Measurements from ENCODE around the gene STK38L. TPM values are rescaled to one million over a fixed set of nuclear protein-coding genes. Genes with fewer than 3 reads are reported as not detected.

Gene STK38L
- total and polyA plus RNA-seq, 9 of the 15 experiments (the other 6 are each of a cell fraction or from before 2014, with no cell fraction given): 2.6 to 10.7 (median 6.9) TPM

DNA sequence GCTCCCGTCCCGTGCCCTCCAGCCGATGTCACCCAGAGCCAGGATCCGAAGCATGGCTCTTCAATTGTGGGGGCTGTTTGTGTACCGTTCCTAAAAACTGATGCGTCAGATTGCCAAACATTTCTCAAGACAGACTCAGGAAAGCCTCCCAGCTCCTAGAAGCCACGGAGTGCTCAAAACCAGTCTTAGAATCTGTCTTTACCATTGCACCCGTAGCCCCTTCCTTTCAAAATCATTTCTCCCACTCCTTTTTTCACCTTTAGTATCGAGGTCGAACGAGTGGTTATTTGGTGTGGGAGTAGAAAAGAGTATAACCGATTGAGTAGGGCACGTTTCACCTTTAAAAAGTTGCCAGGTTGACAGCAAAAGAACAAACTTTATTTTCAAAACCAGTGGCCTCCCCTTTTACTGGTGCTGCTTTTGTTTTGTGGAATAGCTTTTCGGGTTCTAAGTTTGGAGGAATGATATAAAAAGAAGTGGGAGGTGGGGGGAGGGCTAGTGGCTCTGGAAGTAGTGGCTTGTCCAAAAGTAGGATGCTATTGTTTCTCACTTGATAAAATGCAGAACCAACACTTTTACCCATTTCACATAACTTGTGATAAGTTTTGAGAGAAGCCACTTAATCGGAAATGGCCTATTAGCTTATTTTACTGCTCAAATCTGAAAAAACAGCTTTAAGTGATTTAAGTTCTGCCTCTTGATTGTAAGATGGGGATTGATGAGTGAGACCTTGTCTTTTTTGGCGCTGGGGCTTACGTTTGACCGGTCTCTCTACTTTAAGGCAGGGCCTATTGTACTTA, 803 bp downstream of the STK38L start:
- Histone ChIP-seq H3K79me2 (ENCODE audit: control insufficient read depth, insufficient read depth, low read length) (no peaks in the 10 kb centered on the region), H3K27ac (ENCODE audit: extremely low read depth, low read depth, low read length) (peak overlapping the region; percentile 37), H3K4me3 (peak overlapping the region; percentile 65), H3K9me1 (ENCODE audit: control insufficient read depth, insufficient read depth, low read length) (no peaks in the 10 kb centered on the region), H3K4me2 (ENCODE audit: insufficient read depth, low read length) (peak overlapping the region; percentile 89), H3K4me1 (replicated peaks in 1 of 2; ENCODE audit: control insufficient read depth in 2 of 2, insufficient read depth in 2 of 2, low read length in 2 of 2) (peaks cover 10 to 11% of the 10 kb centered on the region in 2 experiments), H2AFZ (ENCODE audit: low read depth, low read length) (peak overlapping the region; percentile 100), H3K27me3 (ENCODE audit: control insufficient read depth in 2 of 2, insufficient read depth in 2 of 2, low read length in 2 of 2) (no peaks in the 10 kb centered on the region), H3K9me3 (replicated peaks; ENCODE audit: control insufficient read depth, insufficient read depth, low read depth, low read length) (peaks cover 2% of the 10 kb centered on the region; the same call in 1 of the 2 replicates), H4K20me1 (replicated peaks; ENCODE audit: control insufficient read depth, insufficient read depth, low read length) (no peaks in the 10 kb centered on the region), H3K9ac (ENCODE audit: insufficient read depth in 1 of 2, low read depth in 2 of 2, low read length in 2 of 2) (peak overlapping the region; percentile 73 to 92), H3K36me3 (ENCODE audit: control insufficient read depth, insufficient read depth, low read length) (no peaks in the 10 kb centered on the region)
- POLR2A ChIA-PET: interaction anchor here (0.5 to 1.2 kb wide), 4 partner anchors 11 to 252 kb away, joined by 3 read pairs; no protein-coding TSS in a partner anchor
- 17% methylated on average over 18 of the region's 18 CpGs for WGBS (ENCODE audit: insufficient coverage, low coverage, missing lambda C conversion rate)
- intact Hi-C loops (cut with micrococcal nuclease) (loop anchor here (10.0 kb wide), 1 partner anchor 230 kb away; the partner anchor contains the start of gene TM7SF3), in situ Hi-C loops (cut with MboI) (no loop called here)
- BruUV-seq (replicated peaks): TSS peak; percentile 55
- TF ChIP-seq CEBPG (CRISPR knock-in tag; IDR thresholded peaks at IDR 0.05) (no peak), CEBPG (tag; conservative IDR thresholded peaks at IDR 0.05 in 1 of 2, IDR thresholded peaks at IDR 0.05 in 1 of 2) (0 out of 4 replicates have a peak, but pooled peaks of 1 of the 2 experiments have one; percentile 4)
- TF ChIP-seq, protein P1, sequence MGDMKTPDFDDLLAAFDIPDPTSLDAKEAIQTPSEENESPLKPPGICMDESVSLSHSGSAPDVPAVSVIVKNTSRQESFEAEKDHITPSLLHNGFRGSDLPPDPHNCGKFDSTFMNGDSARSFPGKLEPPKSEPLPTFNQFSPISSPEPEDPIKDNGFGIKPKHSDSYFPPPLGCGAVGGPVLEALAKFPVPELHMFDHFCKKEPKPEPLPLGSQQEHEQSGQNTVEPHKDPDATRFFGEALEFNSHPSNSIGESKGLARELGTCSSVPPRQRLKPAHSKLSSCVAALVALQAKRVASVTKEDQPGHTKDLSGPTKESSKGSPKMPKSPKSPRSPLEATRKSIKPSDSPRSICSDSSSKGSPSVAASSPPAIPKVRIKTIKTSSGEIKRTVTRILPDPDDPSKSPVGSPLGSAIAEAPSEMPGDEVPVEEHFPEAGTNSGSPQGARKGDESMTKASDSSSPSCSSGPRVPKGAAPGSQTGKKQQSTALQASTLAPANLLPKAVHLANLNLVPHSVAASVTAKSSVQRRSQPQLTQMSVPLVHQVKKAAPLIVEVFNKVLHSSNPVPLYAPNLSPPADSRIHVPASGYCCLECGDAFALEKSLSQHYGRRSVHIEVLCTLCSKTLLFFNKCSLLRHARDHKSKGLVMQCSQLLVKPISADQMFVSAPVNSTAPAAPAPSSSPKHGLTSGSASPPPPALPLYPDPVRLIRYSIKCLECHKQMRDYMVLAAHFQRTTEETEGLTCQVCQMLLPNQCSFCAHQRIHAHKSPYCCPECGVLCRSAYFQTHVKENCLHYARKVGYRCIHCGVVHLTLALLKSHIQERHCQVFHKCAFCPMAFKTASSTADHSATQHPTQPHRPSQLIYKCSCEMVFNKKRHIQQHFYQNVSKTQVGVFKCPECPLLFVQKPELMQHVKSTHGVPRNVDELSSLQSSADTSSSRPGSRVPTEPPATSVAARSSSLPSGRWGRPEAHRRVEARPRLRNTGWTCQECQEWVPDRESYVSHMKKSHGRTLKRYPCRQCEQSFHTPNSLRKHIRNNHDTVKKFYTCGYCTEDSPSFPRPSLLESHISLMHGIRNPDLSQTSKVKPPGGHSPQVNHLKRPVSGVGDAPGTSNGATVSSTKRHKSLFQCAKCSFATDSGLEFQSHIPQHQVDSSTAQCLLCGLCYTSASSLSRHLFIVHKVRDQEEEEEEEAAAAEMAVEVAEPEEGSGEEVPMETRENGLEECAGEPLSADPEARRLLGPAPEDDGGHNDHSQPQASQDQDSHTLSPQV (IDR thresholded peaks at IDR 0.05): no peak
- TF ChIP-seq, protein P2, sequence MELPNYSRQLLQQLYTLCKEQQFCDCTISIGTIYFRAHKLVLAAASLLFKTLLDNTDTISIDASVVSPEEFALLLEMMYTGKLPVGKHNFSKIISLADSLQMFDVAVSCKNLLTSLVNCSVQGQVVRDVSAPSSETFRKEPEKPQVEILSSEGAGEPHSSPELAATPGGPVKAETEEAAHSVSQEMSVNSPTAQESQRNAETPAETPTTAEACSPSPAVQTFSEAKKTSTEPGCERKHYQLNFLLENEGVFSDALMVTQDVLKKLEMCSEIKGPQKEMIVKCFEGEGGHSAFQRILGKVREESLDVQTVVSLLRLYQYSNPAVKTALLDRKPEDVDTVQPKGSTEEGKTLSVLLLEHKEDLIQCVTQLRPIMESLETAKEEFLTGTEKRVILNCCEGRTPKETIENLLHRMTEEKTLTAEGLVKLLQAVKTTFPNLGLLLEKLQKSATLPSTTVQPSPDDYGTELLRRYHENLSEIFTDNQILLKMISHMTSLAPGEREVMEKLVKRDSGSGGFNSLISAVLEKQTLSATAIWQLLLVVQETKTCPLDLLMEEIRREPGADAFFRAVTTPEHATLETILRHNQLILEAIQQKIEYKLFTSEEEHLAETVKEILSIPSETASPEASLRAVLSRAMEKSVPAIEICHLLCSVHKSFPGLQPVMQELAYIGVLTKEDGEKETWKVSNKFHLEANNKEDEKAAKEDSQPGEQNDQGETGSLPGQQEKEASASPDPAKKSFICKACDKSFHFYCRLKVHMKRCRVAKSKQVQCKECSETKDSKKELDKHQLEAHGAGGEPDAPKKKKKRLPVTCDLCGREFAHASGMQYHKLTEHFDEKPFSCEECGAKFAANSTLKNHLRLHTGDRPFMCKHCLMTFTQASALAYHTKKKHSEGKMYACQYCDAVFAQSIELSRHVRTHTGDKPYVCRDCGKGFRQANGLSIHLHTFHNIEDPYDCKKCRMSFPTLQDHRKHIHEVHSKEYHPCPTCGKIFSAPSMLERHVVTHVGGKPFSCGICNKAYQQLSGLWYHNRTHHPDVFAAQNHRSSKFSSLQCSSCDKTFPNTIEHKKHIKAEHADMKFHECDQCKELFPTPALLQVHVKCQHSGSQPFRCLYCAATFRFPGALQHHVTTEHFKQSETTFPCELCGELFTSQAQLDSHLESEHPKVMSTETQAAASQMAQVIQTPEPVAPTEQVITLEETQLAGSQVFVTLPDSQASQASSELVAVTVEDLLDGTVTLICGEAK (IDR thresholded peaks at IDR 0.05): 0 out of 2 replicates have a peak, but pooled peaks have one; percentile 13
- TF ChIP-seq, protein P2 (CRISPR knock-in tag; IDR thresholded peaks at IDR 0.05): no peak
- ATAC-seq (no peak), FAIRE-seq (peak; percentile 37), DNase-seq (ENCODE audit: extremely low read depth in 1 of 4, low spot score in 3 of 4) (no peak)
- CTCF ChIA-PET (ENCODE audit: low intra/inter-chr PET ratio): no interaction called here

All from K562 (cell line).